Stimulated activated CD8-positive, alpha-beta memory T cell treated with anti-CD3 and anti-CD28 coated beads, Interleukin-7, amount 100 ng/mL, for 4 hours (primary cell): ENCODE results near the gene HOXA2.

Experiments used
- DNase-seq, 2 donors: peaks; one replicate each; pipeline ENCODE4 v3.0.0-alpha.2; 2020; ENCODE audit warnings: low read depth in 2 of 2

Gene HOXA2

GRCh38 chr7:27098578-27099451 lies 3.7 kb downstream of the HOXA2 start:
- DNase-seq, result no peak

DNA sequence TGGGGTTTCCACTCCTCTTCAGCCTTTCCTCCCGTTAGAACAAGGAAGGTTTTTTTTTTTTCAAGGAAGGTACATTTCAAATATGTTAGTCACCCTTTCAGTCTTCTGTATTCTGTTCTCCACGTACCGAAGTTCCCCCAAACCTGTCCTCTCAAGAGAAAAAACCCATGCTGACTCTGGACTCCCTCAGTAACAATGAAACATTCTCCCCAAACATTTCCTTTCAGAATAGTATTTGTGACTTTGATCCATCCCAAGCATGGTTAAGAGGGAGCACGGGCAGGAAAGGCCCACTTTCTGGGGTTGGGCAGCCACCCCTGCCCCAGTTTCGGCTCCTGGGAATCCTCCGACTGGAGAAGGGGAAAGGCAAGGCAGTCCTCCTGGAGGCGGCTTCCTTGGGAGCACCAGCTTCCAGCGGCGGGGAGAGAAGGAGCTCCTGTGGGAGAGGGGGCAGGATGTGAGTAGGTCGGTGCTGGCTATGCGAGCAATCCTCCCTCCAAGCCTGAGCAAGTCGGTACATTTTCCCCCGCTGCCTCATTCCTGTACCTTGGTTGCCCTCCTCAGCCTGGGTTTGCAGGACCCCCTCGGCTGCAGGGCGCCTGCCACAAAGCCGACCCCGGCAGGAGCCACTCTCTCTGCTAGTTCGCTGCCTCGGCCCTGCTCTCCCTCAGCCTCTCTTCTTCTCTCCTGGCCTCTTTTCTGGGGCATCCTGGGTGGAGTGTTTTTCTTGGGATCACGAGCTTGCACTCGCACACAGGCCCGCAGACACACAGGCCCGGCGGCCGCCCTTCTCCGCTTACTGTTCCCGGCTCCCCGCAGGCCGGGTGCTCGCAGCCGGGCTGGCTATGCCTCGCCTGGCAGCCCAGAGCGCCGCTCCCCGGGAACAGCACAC lies 4.6 kb downstream of the HOXA2 start:
- DNase-seq, result no peak

GRCh38 chr7:27096768-27097514 lies 5.5 kb downstream of the HOXA2 start:
- DNase-seq, result no peak

GRCh38 chr7:27095897-27096767 lies 6.4 kb downstream of the HOXA2 start, which contains the start of gene HOXA1:
Gene HOXA1 (minus strand): TSS chr7:27096000. CDS start chr7:27095912, 88 bp downstream.
- peak; percentile 56 to 69 for DNase-seq

DNA sequence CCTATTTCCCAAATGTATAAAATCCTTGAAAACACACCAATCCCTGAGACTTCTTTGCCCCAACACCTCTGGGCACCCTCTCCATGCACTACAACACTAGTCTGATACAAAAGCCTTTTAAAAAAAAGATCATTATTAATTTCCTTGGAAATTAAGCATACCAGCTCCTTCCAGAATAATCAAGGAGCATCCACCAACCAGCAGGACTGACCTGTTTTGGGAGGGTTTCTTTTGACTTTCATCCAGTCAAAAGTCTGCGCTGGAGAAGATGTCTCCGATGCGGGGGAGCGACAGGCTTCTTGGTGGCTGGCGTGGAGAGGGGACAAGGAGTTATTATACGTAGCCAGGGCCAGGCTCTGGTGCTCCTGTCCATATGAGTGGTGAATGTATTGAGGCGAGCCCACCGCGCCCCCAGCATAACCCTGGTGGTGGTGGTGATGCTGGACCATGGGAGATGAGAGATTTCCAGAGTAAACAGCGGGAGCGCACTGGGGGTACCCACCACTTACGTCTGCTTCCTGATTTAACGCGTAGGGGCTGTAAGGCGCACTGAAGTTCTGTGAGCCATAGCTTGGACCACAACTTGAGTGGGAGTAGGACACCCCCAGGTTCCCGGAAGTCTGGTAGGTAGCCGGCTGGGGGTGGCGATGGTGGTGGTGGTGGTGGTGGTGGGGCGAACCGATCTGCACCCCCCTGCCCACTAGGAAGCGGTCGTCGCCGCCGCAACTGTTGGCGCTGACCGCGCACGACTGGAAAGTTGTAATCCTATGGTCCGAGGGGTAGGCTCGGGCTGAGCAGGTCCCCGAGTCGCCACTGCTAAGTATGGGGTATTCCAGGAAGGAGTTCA lies 7.2 kb downstream of the HOXA2 start:
- DNase-seq, result peak; percentile 8 to 26

DNA sequence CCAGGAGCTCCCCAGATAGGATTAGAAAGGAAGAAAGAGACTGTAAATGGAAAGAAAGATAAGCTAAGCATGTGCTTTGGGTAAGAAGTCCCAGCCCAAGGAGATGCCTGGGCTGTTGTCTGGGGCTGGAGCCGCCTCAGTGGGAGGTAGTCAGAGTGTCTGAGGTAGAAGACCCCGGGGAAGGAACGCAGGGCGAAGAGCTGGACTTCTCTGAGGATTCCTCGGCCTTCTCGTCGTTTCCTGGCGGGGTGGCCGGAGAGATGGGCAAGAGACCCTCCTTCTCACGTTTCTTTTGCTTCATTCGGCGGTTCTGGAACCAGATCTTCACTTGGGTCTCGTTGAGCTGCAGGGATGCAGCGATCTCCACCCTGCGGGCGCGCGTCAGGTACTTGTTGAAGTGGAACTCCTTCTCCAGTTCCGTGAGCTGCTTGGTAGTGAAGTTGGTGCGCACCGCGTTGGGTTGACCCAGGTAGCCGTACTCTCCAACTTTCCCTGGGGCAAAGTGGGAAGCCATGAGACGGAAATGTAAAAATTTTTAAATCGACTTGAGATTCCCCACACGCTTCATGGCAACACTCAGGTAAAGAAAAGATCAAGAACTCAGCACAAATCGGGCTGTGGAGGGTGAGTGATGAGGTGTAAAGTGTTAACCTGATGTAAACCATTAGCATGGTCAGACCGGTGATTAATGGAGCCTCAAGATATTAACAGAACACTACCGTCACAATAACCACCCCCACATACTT lies 8.0 kb downstream of the HOXA2 start:
- DNase-seq, result no peak

- no peak for DNase-seq
Measured at GRCh38 chr7:27093184-27093895, 9.1 kb downstream of the HOXA2 start.

GRCh38 chr7:27092819-27093110 lies 9.7 kb downstream of the HOXA2 start:
- no peak for DNase-seq

GRCh38 chr7:27091941-27092818 lies 10.3 kb downstream of the HOXA2 start:
- no peak for DNase-seq

- DNase-seq, result no peak
Measured at GRCh38 chr7:27091105-27091504, 11.4 kb downstream of the HOXA2 start.

DNA sequence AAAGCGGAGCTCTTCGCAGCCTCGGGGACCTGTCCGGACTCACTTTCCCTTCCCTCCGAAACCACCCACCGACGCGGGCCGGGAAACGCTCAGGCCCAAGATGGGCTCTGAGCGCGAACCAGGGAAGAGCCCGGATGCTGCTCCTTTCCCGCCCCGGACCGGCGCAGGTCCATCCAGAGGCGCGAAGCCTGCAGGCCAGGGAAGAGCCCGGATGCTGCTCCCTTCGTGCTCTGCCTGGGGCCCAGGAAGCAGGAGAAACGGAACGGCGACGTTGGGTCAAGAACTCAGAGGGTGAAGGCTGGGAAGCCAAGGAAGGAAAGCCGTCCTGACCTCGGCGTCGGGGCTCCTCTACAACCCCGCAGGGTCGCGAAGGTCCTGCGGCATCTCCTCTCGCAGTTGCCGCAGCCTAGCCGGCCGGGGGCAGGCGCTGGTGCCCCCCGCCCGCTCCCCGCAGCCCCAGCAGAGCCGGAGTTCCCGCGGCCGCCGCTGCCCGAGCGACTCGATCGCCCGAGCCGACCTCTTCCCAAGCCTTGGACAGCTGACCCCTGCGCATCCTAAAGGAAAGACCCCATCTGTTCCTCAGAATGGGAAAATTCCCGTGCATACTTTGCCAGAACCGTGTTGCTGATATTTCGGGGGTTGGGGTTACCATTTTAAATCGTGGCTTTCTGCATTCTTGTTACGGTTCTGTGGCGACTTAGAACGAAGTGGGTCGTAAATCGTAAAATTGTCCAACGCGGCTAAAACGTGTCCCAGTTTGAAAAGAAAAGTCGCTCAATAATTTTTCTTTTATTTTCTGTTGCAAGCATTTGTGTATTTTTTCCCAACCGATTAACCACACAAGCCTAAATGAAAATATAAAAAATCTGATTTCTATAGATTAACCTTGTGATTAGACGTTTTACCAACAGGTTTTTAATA lies 14.2 kb downstream of the HOXA2 start:
- no peak for DNase-seq

- DNase-seq, result no peak
Measured at GRCh38 chr7:27083646-27084045, 18.8 kb downstream of the HOXA2 start.

- no peak for DNase-seq
Measured at GRCh38 chr7:27082171-27082570, 20.3 kb downstream of the HOXA2 start.

GRCh38 chr7:27080844-27081436 lies 21.5 kb downstream of the HOXA2 start:
- no peak for DNase-seq

- no peak for DNase-seq
Measured at GRCh38 chr7:27079234-27079975, 23.1 kb downstream of the HOXA2 start.
